Glutamatergic neuron (in vitro differentiated cells): ENCODE results near the gene ADARB2. TPM values are rescaled to one million over a fixed set of nuclear protein-coding genes. Genes with fewer than 3 reads are reported as not detected.

Source experiments
- DNase-seq: peaks from one replicate; pipeline ENCODE4 v3.0.0; 2022
- H3K27ac Mint-ChIP-seq: one replicate; pipeline ENCODE4 v1.8.0; 2020; ENCODE audit warnings: mild to moderate bottlenecking, mixed read lengths, inconsistent platforms; ENCODE audit not compliant: unreplicated experiment
- H3K27me3 Mint-ChIP-seq: one replicate; pipeline ENCODE4 v1.8.0; 2020; ENCODE audit warnings: mild to moderate bottlenecking, moderate library complexity, mixed read lengths, inconsistent platforms; ENCODE audit not compliant: unreplicated experiment
- H3K36me3 Mint-ChIP-seq: one replicate; pipeline ENCODE4 v1.8.0; 2020; ENCODE audit warnings: mild to moderate bottlenecking, mixed read lengths, inconsistent platforms; ENCODE audit not compliant: unreplicated experiment
- H3K4me1 Mint-ChIP-seq: one replicate; pipeline ENCODE4 v1.8.0; 2020; ENCODE audit warnings: mild to moderate bottlenecking, low read depth, mixed read lengths, inconsistent platforms; ENCODE audit not compliant: unreplicated experiment
- H3K4me3 Mint-ChIP-seq: one replicate; pipeline ENCODE4 v1.8.0; 2020; ENCODE audit warnings: mild to moderate bottlenecking, mixed read lengths, inconsistent platforms; ENCODE audit not compliant: unreplicated experiment
- H3K9me3 Mint-ChIP-seq: one replicate; pipeline ENCODE4 v1.8.0; 2020; ENCODE audit warnings: mild to moderate bottlenecking, moderate library complexity, mixed read lengths, inconsistent platforms; ENCODE audit not compliant: unreplicated experiment
- CTCF ChIP-seq: fragments of 200-600 bp; sonication (generic); IDR thresholded peaks from one replicate; pipeline ENCODE4 v1.5.0; 2021; ENCODE audit not compliant: partially characterized antibody, unreplicated experiment
- total RNA-seq: library from RNA; stranded (reverse); fragmentation: NEBNext Ultra II Directional; extraction: Animal tissue kit (Norgen Biotek cat#: 25700); gene quantifications from one replicate; pipeline ENCODE4 v1.2.1, GENCODE V29; 2021; ENCODE audit not compliant: unreplicated experiment

The ADARB2 gene
- total RNA-seq, 1 donor from 2014 or later = 20.6 TPM

GRCh38 chr10:1402016-1402770, 335.1 kb downstream of the ADARB2 start:
- peaks cover 7% of the 10 kb centered on the region for H3K27me3 Mint-ChIP-seq
- H3K27ac Mint-ChIP-seq = peak overlapping the region; percentile 93
- peaks cover 51% of the 10 kb centered on the region for H3K4me1 Mint-ChIP-seq
- peaks cover 13% of the 10 kb centered on the region for H3K9me3 Mint-ChIP-seq
- H3K4me3 Mint-ChIP-seq = peak overlapping the region; percentile 75
- H3K36me3 Mint-ChIP-seq = peaks cover 5% of the 10 kb centered on the region
- no peak for DNase-seq
- no peak for TF ChIP-seq CTCF

GRCh38 chr10:1401071-1401965, 336.0 kb downstream of the ADARB2 start:
- H3K4me3 Mint-ChIP-seq = peak overlapping the region; percentile 75
- no peak for TF ChIP-seq CTCF
- H3K36me3 Mint-ChIP-seq = peaks cover 5% of the 10 kb centered on the region
- H3K4me1 Mint-ChIP-seq = peaks cover 51% of the 10 kb centered on the region
- H3K27me3 Mint-ChIP-seq = peaks cover 7% of the 10 kb centered on the region
- H3K9me3 Mint-ChIP-seq = peaks cover 13% of the 10 kb centered on the region
- no peak for DNase-seq
- H3K27ac Mint-ChIP-seq = peak overlapping the region; percentile 93

- no peak for TF ChIP-seq CTCF
- peaks cover 51% of the 10 kb centered on the region for H3K4me1 Mint-ChIP-seq
- peak overlapping the region; percentile 55 for H3K4me3 Mint-ChIP-seq
- peaks cover 11% of the 10 kb centered on the region for H3K9me3 Mint-ChIP-seq
- no peak for DNase-seq
- H3K27ac Mint-ChIP-seq = peak overlapping the region; percentile 72
- peaks cover 7% of the 10 kb centered on the region for H3K27me3 Mint-ChIP-seq
- H3K36me3 Mint-ChIP-seq = no peaks in the 10 kb centered on the region
Measured at GRCh38 chr10:1400101-1401070, 336.9 kb downstream of the ADARB2 start.

- H3K4me1 Mint-ChIP-seq = peaks cover 45% of the 10 kb centered on the region
- peak overlapping the region; percentile 72 for H3K27ac Mint-ChIP-seq
- no peak for DNase-seq
- no peaks in the 10 kb centered on the region for H3K36me3 Mint-ChIP-seq
- TF ChIP-seq CTCF = no peak
- peak overlapping the region; percentile 14 for H3K4me3 Mint-ChIP-seq
- peaks cover 9% of the 10 kb centered on the region for H3K9me3 Mint-ChIP-seq
- peaks cover 7% of the 10 kb centered on the region for H3K27me3 Mint-ChIP-seq
Measured at GRCh38 chr10:1399431-1400100, 337.8 kb downstream of the ADARB2 start.
